HCT116 (cell line): ENCODE data around the gene PDK1.

Experiments used
- ATF3 ChIP-seq: IDR thresholded peaks from 2 replicates; pipeline ENCODE4 v1.6.1; 2012
- CTCF ChIP-seq, 3 experiments: fragments of 200-600 bp in 1 of 3; sonication (generic) in 1 of 3; IDR thresholded peaks in 2 of 3; conservative IDR thresholded peaks in 1 of 3; 2 replicates each; pipeline ENCODE4 v1.5.1; 2012 to 2017; ENCODE audit warnings: low read depth in 2 of 3, low read length in 2 of 3, antibody characterized with exemption in 1 of 3, borderline replicate concordance in 1 of 3, control low read depth in 1 of 3, mild to moderate bottlenecking in 1 of 3, mixed read lengths in 1 of 3, mixed run types in 1 of 3, moderate library complexity in 1 of 3; ENCODE audit not compliant: insufficient read depth in 1 of 3
- EGR1 ChIP-seq: IDR thresholded peaks from 2 replicates; pipeline ENCODE4 v1.6.1; 2012; ENCODE audit warnings: low read depth
- EZH2 ChIP-seq: fragments of 200-600 bp; sonication (generic); IDR thresholded peaks from 2 replicates; pipeline ENCODE4 v1.6.1; 2017; ENCODE audit warnings: antibody characterized with exemption, mixed run types
- EZH2phosphoT487 ChIP-seq: fragments of 200-600 bp; IDR thresholded peaks from 2 replicates; pipeline ENCODE4 v1.6.1; 2018; ENCODE audit warnings: antibody characterized with exemption, borderline replicate concordance
- MAX ChIP-seq: IDR thresholded peaks from 2 replicates; pipeline ENCODE4 v1.6.1; 2012
- POLR2A ChIP-seq: IDR thresholded peaks from 2 replicates; pipeline ENCODE4 v1.7.0; 2011; ENCODE audit warnings: borderline replicate concordance; ENCODE audit not compliant: insufficient read depth, insufficient read length; ENCODE audit errors: extremely low read depth
- SIN3A ChIP-seq: IDR thresholded peaks from 2 replicates; pipeline ENCODE4 v1.6.1; 2012; ENCODE audit warnings: low read depth
- SRF ChIP-seq: IDR thresholded peaks from 2 replicates; pipeline ENCODE4 v1.6.1; 2012; ENCODE audit warnings: low read depth

- no peak for TF ChIP-seq SIN3A
- TF ChIP-seq EZH2phosphoT487: no peak
- TF ChIP-seq EGR1: no peak
- TF ChIP-seq POLR2A: no peak
- no peak for TF ChIP-seq CTCF (IDR thresholded peaks at IDR 0.05 in 2 of 3, conservative IDR thresholded peaks at IDR 0.05 in 1 of 3; ENCODE audit: borderline replicate concordance in 1 of 3, insufficient read depth in 1 of 3, low read depth in 2 of 3, low read length in 2 of 3)
- TF ChIP-seq EZH2: no peak
- TF ChIP-seq ATF3: no peak
- no peak for TF ChIP-seq MAX
- no peak for TF ChIP-seq SRF
These were observed 44.7 kb downstream of the PDK1 start for GRCh38 chr2:172600557-172601008.
